Measurements from ENCODE around the gene XYLB. TPM values are rescaled to one million over a fixed set of nuclear protein-coding genes. Genes with fewer than 3 reads are reported as not detected.

The XYLB gene
- total RNA-seq, 1 experiment from 2014 or later, result 11.2 TPM

DNA sequence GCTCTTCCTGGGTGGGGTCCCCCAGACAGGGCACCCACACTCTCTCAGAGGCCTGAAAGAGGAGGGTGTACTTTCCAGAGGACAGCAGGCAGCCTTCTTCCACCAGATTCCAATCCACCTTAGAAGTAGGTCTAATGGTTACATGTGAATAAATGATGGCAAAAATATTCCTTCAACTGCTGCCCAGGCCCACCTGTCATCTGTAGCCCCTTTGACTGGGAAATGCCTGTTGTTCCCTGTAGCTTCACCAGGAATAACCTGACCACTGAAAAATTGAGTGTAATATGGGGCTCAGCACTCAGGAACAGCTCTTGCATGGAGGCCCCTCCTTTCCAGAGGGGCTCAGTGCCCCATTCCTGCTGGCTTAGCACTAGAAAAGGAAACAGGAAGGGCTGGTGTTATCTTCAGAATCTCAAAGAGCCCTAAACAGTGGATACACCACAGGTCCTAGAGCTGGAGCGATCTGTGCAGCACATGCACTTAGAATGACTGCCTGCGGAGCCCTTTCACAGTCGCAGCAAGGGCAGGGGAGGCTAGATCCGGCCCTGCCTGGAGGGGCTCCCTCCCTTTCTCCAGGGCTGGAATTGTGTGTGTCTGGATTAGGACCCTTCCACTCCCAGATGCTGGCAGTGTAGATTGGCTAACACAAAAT lies 32.3 kb upstream of the XYLB start:
- intact Hi-C loops (cut with micrococcal nuclease), result no loop called here
- BruUV-seq (replicated peaks), result no TSS peak
- no peak for DNase-seq
- no peak for ATAC-seq
- Histone ChIP-seq H4K20me1 (ENCODE audit: low read length) (no peaks in the 10 kb centered on the region), H3F3A (ENCODE audit: low read length, unreplicated experiment) (no peaks in the 10 kb centered on the region), H3K36me3 (ENCODE audit: low read depth, low read length) (no peaks in the 10 kb centered on the region), H3K27me3 (ENCODE audit: low read length) (no peaks in the 10 kb centered on the region), H3K79me2 (ENCODE audit: low read length) (no peaks in the 10 kb centered on the region), H3K9me3 (ENCODE audit: low read length) (no peaks in the 10 kb centered on the region), H3K27ac (ENCODE audit: low read length) (no peak overlapping the region), H3K9ac (ENCODE audit: low read length) (no peak overlapping the region), H3K4me3 (ENCODE audit: low read length) (no peak overlapping the region), H3K9me2 (replicated peaks; ENCODE audit: low read length) (no peaks in the 10 kb centered on the region), H3K4me1 (ENCODE audit: insufficient read depth, low read length) (no peaks in the 10 kb centered on the region), H2AFZ (ENCODE audit: low read length) (no peak overlapping the region), H3K4me2 (ENCODE audit: low read length) (no peak overlapping the region)
- ChIA-PET POLR2A (ENCODE audit: unreplicated experiment) (interaction anchor here (0.5 kb wide), 1 partner anchor 31 kb away, joined by 3 read pairs; no protein-coding TSS in a partner anchor), CTCF (no interaction called here)
- TF ChIP-seq, protein P1, sequence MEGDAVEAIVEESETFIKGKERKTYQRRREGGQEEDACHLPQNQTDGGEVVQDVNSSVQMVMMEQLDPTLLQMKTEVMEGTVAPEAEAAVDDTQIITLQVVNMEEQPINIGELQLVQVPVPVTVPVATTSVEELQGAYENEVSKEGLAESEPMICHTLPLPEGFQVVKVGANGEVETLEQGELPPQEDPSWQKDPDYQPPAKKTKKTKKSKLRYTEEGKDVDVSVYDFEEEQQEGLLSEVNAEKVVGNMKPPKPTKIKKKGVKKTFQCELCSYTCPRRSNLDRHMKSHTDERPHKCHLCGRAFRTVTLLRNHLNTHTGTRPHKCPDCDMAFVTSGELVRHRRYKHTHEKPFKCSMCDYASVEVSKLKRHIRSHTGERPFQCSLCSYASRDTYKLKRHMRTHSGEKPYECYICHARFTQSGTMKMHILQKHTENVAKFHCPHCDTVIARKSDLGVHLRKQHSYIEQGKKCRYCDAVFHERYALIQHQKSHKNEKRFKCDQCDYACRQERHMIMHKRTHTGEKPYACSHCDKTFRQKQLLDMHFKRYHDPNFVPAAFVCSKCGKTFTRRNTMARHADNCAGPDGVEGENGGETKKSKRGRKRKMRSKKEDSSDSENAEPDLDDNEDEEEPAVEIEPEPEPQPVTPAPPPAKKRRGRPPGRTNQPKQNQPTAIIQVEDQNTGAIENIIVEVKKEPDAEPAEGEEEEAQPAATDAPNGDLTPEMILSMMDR (conservative IDR thresholded peaks at IDR 0.05; ENCODE audit: low read depth, low read length), result no peak
- no peak for TF ChIP-seq EZH2phosphoT487 (IDR thresholded peaks at IDR 0.05; ENCODE audit: borderline replicate concordance, low read length)
- TF ChIP-seq EZH2 (IDR thresholded peaks at IDR 0.05; ENCODE audit: low read length, unreplicated experiment), result no peak

DNA sequence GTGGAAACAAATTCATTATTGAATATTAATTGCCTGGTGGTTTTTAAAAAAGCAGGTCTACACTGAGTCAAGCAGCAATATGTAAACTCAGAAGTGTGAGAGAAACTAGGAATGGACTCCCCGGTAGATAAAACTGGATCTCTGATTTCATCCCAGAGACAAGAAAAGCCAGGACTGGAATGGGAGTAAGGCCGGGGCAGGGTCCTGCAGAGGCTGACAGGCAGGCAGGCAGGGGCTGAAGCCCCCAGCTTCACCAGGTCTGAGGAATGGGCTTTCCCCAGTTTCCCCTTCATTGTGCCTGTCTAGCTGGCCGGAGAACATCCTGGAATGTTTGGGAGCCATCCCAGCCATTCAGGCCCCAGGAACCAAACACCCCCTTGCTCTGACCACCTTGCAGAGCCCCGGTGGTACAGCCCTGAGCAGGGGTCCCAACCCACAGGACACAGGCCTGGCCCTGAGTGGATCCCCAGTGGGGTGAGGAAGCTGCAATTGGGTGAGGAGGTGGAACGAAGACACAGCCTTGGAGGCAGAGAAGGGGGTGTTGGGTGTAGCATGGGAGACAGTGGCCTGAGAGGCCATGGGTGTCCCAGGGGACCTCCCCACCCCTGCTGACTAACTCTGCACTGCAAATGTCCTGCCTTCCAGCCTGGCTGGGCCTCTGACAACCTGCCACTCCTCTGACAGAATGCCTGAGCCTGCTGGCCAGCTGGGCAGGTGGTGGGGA lies 31.7 kb upstream of the XYLB start:
- DNase-seq (no peak), ATAC-seq (no peak; the same call in 1 of the 2 replicates)
- Histone ChIP-seq H3K27me3 (ENCODE audit: low read length) (no peaks in the 10 kb centered on the region), H3K4me2 (ENCODE audit: low read length) (no peak overlapping the region), H4K20me1 (ENCODE audit: low read length) (no peaks in the 10 kb centered on the region), H3K27ac (ENCODE audit: low read length) (no peak overlapping the region), H3K9me3 (ENCODE audit: low read length) (no peaks in the 10 kb centered on the region), H3K9me2 (replicated peaks; ENCODE audit: low read length) (no peaks in the 10 kb centered on the region), H3K79me2 (ENCODE audit: low read length) (no peaks in the 10 kb centered on the region), H3F3A (ENCODE audit: low read length, unreplicated experiment) (no peaks in the 10 kb centered on the region), H3K4me1 (ENCODE audit: insufficient read depth, low read length) (no peaks in the 10 kb centered on the region), H3K9ac (ENCODE audit: low read length) (no peak overlapping the region), H2AFZ (ENCODE audit: low read length) (no peak overlapping the region), H3K36me3 (ENCODE audit: low read depth, low read length) (no peaks in the 10 kb centered on the region), H3K4me3 (ENCODE audit: low read length) (no peak overlapping the region)
- no peak for TF ChIP-seq EZH2 (IDR thresholded peaks at IDR 0.05; ENCODE audit: low read length, unreplicated experiment)
- TF ChIP-seq, protein P1 (conservative IDR thresholded peaks at IDR 0.05; ENCODE audit: low read depth, low read length), result no peak
- TF ChIP-seq EZH2phosphoT487 (IDR thresholded peaks at IDR 0.05; ENCODE audit: borderline replicate concordance, low read length), result no peak
- ChIA-PET POLR2A (ENCODE audit: unreplicated experiment) (no interaction called here), CTCF (no interaction called here)
- no TSS peak for BruUV-seq (replicated peaks)
- intact Hi-C loops (cut with micrococcal nuclease), result no loop called here

Measured in PC-3 (cell line).